ENCODE data around the gene COL13A1.

DNA sequence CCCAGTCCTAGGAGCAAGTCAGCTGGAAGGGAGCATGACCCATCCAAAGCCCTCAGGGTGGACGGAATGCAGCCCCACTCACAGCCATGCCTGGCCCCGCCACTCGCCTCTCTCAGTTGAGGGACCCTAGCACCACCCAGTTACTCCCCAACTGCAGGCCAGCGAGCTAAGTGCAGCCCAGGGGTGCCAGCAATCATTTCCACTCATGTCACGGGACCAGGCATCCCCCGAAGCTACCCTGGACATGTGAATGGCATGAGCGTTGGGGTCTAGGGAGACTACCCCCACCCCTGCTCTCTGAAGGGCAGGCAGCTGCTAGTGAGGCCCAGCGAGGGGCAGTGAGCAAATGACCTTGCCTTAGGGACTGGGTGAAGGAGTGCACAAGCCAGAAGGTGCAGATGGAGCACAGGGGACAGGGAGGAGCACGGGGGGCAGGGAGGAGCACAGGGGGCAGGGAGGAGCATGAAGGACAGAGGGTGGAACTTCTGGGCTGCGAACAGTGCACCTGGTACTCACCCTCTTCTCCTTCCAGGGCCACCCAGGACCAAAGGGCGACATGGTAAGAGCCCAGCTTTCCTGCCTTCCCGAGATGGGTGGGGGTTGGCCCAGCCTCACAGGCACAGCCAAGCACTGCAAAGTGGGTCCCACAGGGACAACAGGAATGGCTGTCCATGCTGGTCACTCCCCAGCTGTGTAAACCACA lies 87.3 kb downstream of the COL13A1 start:
- TF ChIP-seq, protein P1, sequence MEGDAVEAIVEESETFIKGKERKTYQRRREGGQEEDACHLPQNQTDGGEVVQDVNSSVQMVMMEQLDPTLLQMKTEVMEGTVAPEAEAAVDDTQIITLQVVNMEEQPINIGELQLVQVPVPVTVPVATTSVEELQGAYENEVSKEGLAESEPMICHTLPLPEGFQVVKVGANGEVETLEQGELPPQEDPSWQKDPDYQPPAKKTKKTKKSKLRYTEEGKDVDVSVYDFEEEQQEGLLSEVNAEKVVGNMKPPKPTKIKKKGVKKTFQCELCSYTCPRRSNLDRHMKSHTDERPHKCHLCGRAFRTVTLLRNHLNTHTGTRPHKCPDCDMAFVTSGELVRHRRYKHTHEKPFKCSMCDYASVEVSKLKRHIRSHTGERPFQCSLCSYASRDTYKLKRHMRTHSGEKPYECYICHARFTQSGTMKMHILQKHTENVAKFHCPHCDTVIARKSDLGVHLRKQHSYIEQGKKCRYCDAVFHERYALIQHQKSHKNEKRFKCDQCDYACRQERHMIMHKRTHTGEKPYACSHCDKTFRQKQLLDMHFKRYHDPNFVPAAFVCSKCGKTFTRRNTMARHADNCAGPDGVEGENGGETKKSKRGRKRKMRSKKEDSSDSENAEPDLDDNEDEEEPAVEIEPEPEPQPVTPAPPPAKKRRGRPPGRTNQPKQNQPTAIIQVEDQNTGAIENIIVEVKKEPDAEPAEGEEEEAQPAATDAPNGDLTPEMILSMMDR (IDR thresholded peaks at IDR 0.05 in 8 of 11, conservative IDR thresholded peaks at IDR 0.05 in 3 of 11): no peak
- TF ChIP-seq POLR2A (IDR thresholded peaks at IDR 0.05) (no peak), POLR2AphosphoS5 (IDR thresholded peaks at IDR 0.05) (no peak)
